Testis (tissue), 2 donors: ENCODE measurements around the gene TMED6.

Experiments used
- CTCF ChIP-seq, 3 experiments: fragments of 450-650 bp in 2 of 3; fragments of 200-600 bp in 1 of 3; sonication (generic) in 1 of 3; IDR thresholded peaks; one replicate each; pipeline ENCODE4 v1.5.1; 2016 to 2019; ENCODE audit warnings: antibody characterized with exemption in 3 of 3, mild to moderate bottlenecking in 2 of 3, moderate library complexity in 1 of 3
- POLR2A ChIP-seq: fragments of 450-650 bp; IDR thresholded peaks from one replicate; pipeline ENCODE4 v1.6.1; 2017; ENCODE audit warnings: antibody characterized with exemption, mild to moderate bottlenecking, moderate library complexity

GRCh38 chr16:69345923-69346322, 5.7 kb downstream of the TMED6 start:
- TF ChIP-seq POLR2A (no peak), CTCF (IDR thresholded peaks at IDR 0.05) (no peak)
